ENCODE results near the gene LARP6. TPM values are rescaled to one million over a fixed set of nuclear protein-coding genes. Genes with fewer than 3 reads are reported as not detected.
A peak's percentile ranks its signal among the peaks of the same experiment; 100 is the strongest.

LARP6 gene
- 1 to 10 TPM in 1 of 2 donors, under 1 TPM in 1; 0.89 to 1.2 TPM for total RNA-seq
- 1 to 10 TPM; 1.8 to 2.9 TPM for polyA plus RNA-seq

- Histone ChIP-seq H3K27me3 (ENCODE audit: control insufficient read depth in 4 of 4, insufficient read depth in 4 of 4, low read length in 3 of 4) (no peaks in the 10 kb centered on the region), H3K27ac (ENCODE audit: low read depth in 1 of 2, low read length in 2 of 2) (peak within 1 kb of the TSS; percentile 33 to 58), H3K9ac (ENCODE audit: low read depth in 1 of 2, low read length in 2 of 2) (no peak within 1 kb of the TSS), H3K36me3 (ENCODE audit: control insufficient read depth in 4 of 4, insufficient read depth in 3 of 4, low read depth in 1 of 4, low read length in 3 of 4) (no peaks in the 10 kb centered on the region), H3K4me3 (ENCODE audit: low read depth in 1 of 3, low read length in 3 of 3) (peak within 1 kb of the TSS; percentile 30 to 79 (median 53)), H3K4me1 (ENCODE audit: control insufficient read depth in 4 of 4, insufficient read depth in 4 of 4, low read length in 3 of 4) (peaks cover 3 to 10% (median 6%) of the 10 kb centered on the region in 4 donors), H3K9me3 (ENCODE audit: control insufficient read depth in 4 of 4, low read length in 3 of 4) (no peaks in the 10 kb centered on the region)
- 3% methylated on average over 78 of the region's 78 CpGs for WGBS
- no peak for TF ChIP-seq YY1 (IDR thresholded peaks at IDR 0.05)
- no peak for TF ChIP-seq SP1 (IDR thresholded peaks at IDR 0.05)
- TF ChIP-seq JUND (IDR thresholded peaks at IDR 0.05), result no peak
- no peak for TF ChIP-seq ATF3 (IDR thresholded peaks at IDR 0.05)
- TF ChIP-seq FOXA1 (IDR thresholded peaks at IDR 0.05), result no peak
- no peak for TF ChIP-seq FOXA2 (IDR thresholded peaks at IDR 0.05)
- TF ChIP-seq RAD21 (IDR thresholded peaks at IDR 0.05), result no peak
- no peak for TF ChIP-seq HNF4G (IDR thresholded peaks at IDR 0.05)
- TF ChIP-seq MAX (IDR thresholded peaks at IDR 0.05), result no peak
- TF ChIP-seq CTCF (IDR thresholded peaks at IDR 0.05; ENCODE audit: low read depth, low read length, missing input control), result no peak
- TF ChIP-seq ZBTB33 (IDR thresholded peaks at IDR 0.05), result no peak
- no peak for TF ChIP-seq NR2F2 (IDR thresholded peaks at IDR 0.05)
- TF ChIP-seq RXRA (IDR thresholded peaks at IDR 0.05), result no peak
- no peak for TF ChIP-seq REST (IDR thresholded peaks at IDR 0.05)
- no peak for DNase-seq (ENCODE audit: low spot score)
Observed at GRCh38 chr15:70853973-70854665, at the start of gene LARP6. LARP6 (minus strand) TSS chr15:70854157; CDS start chr15:70854088, 69 bp downstream.

- Histone ChIP-seq H3K4me1 (ENCODE audit: control insufficient read depth in 4 of 4, insufficient read depth in 4 of 4, low read length in 3 of 4) (no peaks in the 10 kb centered on the region), H3K27me3 (ENCODE audit: control insufficient read depth in 4 of 4, insufficient read depth in 4 of 4, low read length in 3 of 4) (no peaks in the 10 kb centered on the region), H3K9ac (ENCODE audit: low read depth in 1 of 2, low read length in 2 of 2) (no peak overlapping the region), H3K36me3 (ENCODE audit: control insufficient read depth in 4 of 4, insufficient read depth in 3 of 4, low read depth in 1 of 4, low read length in 3 of 4) (no peaks in the 10 kb centered on the region), H3K9me3 (ENCODE audit: control insufficient read depth in 4 of 4, low read length in 3 of 4) (peaks cover 0 to 2% (median under 1%) of the 10 kb centered on the region in 4 donors), H3K27ac (ENCODE audit: low read depth in 1 of 2, low read length in 2 of 2) (no peak overlapping the region), H3K4me3 (ENCODE audit: low read depth in 1 of 3, low read length in 3 of 3) (no peak overlapping the region)
- DNase-seq (ENCODE audit: low spot score), result no peak
- 83% methylated on average over 1 of the region's 1 CpG for WGBS
- TF ChIP-seq RAD21 (IDR thresholded peaks at IDR 0.05), result no peak
- no peak for TF ChIP-seq YY1 (IDR thresholded peaks at IDR 0.05)
- no peak for TF ChIP-seq RXRA (IDR thresholded peaks at IDR 0.05)
- no peak for TF ChIP-seq TAF1 (conservative IDR thresholded peaks at IDR 0.05)
- no peak for TF ChIP-seq MAX (IDR thresholded peaks at IDR 0.05)
- no peak for TF ChIP-seq CTCF (IDR thresholded peaks at IDR 0.05; ENCODE audit: low read depth, low read length, missing input control)
- no peak for TF ChIP-seq REST (IDR thresholded peaks at IDR 0.05)
- TF ChIP-seq HNF4G (IDR thresholded peaks at IDR 0.05), result no peak
- no peak for TF ChIP-seq GABPA (IDR thresholded peaks at IDR 0.05 in 1 of 2, conservative IDR thresholded peaks at IDR 0.05 in 1 of 2)
- TF ChIP-seq NR2F2 (IDR thresholded peaks at IDR 0.05), result no peak
Observed at GRCh38 chr15:70902107-70902506, 48.1 kb upstream of the LARP6 start.
